Dedifferentiated amniotic fluid mesenchymal stem cell (primary cell): Measurements from ENCODE around the gene SMARCD1.

ENCODE experiments used
- DNase-seq: peaks from one replicate; pipeline ENCODE4 v3.0.0-alpha.2; 2016; ENCODE audit errors: extremely low spot score

The SMARCD1 gene

GRCh38 chr12:50084775-50085614 lies at the start of gene SMARCD1:
TSS of gene SMARCD1 (plus strand) at chr12:50085342. CDS start at chr12:50085370, 28 bp downstream.
- DNase-seq = peak; percentile 80

- no peak for DNase-seq
Measured at GRCh38 chr12:50038336-50038735, 46.8 kb upstream of the SMARCD1 start.

- no peak for DNase-seq
Measured at GRCh38 chr12:50039151-50039835, 45.8 kb upstream of the SMARCD1 start.

- no peak for DNase-seq
Measured at GRCh38 chr12:50040657-50041056, 44.5 kb upstream of the SMARCD1 start.

- DNase-seq = no peak
Measured at GRCh38 chr12:50041062-50041860, 43.9 kb upstream of the SMARCD1 start.

GRCh38 chr12:50041962-50042361 lies 43.2 kb upstream of the SMARCD1 start:
- peak; percentile 9 for DNase-seq

- no peak for DNase-seq
Measured at GRCh38 chr12:50042693-50043092, 42.4 kb upstream of the SMARCD1 start.

- no peak for DNase-seq
Measured at GRCh38 chr12:50043308-50043707, 41.8 kb upstream of the SMARCD1 start.

- DNase-seq = no peak
Measured at GRCh38 chr12:50043854-50044253, 41.3 kb upstream of the SMARCD1 start.

- DNase-seq = no peak
Measured at GRCh38 chr12:50047693-50048250, 37.4 kb upstream of the SMARCD1 start.

- no peak for DNase-seq
Measured at GRCh38 chr12:50049254-50050118, 35.7 kb upstream of the SMARCD1 start.

GRCh38 chr12:50050119-50050385 lies 35.1 kb upstream of the SMARCD1 start:
- DNase-seq = no peak

GRCh38 chr12:50050410-50051098 lies 34.6 kb upstream of the SMARCD1 start:
- no peak for DNase-seq

GRCh38 chr12:50051101-50051806 lies 33.9 kb upstream of the SMARCD1 start:
- DNase-seq = no peak

- DNase-seq = no peak
Measured at GRCh38 chr12:50052544-50052943, 32.6 kb upstream of the SMARCD1 start.

GRCh38 chr12:50052964-50053363 lies 32.2 kb upstream of the SMARCD1 start:
- DNase-seq = no peak

GRCh38 chr12:50053583-50053982 lies 31.6 kb upstream of the SMARCD1 start:
- no peak for DNase-seq

- DNase-seq = no peak
Measured at GRCh38 chr12:50055831-50056638, 29.1 kb upstream of the SMARCD1 start.

GRCh38 chr12:50056639-50056976 lies 28.5 kb upstream of the SMARCD1 start:
- no peak for DNase-seq
